ENCODE measurements around the gene ATP6V0D1.
"Not testable (repeated sequence)": the region's sequence is repeated elsewhere in the genome, so short reads cannot be mapped to it uniquely, and the experiment has no call there.

The ATP6V0D1 gene

DNA sequence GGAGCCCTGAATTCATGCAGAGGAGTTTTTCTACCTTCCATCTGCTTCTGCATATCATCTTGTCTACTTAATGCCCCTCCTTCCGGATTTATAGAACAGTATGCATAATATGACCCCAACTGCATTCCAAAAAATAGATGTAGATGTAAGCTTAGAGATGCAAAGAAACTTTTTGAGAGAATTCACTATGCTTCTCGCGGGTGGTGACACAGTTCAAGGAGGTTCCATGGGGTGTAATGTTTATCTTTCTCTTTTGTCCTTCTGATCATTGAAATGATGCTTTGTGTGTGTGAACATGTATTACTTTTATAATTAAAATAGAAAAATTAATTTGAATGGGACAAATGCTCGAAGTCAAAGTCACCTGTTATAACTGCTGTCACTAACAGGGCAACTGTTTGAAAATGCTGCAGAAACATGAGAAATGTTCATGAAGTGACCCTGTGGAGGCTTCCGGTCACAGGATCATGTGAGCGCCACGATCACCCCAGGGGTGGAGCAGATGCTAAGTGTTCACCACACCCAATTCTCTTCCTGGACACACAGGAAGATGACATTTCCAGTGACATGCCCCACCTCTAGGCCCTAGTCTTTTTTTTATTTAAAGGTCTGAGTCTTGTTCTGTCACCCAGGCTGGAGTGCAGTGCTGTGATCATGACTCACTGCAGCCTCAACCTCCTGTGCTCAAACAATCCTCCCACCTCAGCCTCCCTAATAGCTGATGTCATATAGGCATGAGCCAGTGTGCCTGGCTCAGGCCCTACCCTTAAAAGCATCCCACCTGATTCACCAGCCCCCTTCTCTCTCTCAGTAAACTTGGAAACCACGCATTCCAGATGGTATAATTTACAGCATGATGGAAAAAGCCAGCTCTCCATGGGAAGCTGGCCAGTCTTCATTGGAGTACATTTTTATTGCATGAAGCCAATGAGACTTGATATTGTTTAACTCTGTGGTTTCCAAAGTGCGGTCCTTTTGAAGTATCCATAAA, 23.4 kb upstream of the ATP6V0D1 start:
- no peak for DNase-seq (ENCODE audit: low read depth, low spot score)

DNA sequence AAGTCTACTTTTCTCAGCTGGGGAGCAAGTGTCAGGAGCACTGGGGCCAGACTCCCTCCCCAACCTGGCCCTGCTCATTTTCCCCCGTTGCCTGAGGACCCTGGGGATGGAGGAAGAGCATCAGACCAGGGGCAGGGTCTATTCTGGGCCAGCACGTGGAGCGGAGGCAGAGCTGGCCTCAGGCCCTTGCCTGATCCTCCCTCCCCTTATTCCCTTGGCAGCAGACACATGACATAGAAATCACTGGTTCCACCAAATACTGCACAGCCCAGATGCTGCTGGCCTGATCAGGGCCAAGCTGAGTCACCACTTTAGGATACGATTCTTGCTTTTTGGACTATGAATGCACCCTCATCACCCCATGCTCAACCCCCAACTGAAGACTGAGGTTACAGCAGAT, 18.1 kb upstream of the ATP6V0D1 start:
- DNase-seq (ENCODE audit: low read depth, low spot score) = no peak

DNA sequence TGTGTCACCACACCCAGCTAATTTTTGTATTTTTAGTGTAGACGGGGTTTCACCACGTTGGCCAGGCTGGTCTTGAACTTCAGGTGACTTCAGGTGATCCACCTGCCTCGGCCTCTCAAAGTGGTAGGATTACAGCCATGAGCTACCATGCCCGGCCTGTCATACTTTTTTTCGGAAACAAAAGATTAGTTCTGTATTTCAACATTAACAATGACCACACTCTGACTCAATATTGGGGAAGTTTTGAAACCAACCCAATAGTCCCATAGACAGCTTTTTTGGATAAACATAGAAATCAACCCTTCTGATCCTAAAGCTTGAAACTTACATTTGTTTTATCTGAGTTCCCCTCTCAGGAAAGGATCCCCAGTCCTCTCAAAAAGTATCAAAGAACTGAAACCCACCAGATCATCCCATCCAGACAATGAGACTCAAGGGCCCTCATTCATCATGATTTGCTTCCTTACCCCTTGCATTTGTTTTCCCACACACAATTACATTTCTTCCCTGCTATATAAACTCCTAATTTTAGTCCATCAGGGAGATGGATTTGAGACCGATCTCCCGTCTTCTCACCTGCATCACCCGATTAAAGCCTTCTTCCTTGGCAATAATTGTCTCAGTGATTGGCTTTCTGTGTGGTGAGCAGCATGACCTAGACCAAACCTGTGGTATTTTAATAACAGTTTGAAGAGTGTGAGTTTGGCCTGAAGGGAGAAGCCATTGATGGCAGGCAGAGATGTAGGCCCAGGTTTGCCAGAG, 9.6 kb upstream of the ATP6V0D1 start:
- no peak for DNase-seq (ENCODE audit: low read depth, low spot score)

DNA sequence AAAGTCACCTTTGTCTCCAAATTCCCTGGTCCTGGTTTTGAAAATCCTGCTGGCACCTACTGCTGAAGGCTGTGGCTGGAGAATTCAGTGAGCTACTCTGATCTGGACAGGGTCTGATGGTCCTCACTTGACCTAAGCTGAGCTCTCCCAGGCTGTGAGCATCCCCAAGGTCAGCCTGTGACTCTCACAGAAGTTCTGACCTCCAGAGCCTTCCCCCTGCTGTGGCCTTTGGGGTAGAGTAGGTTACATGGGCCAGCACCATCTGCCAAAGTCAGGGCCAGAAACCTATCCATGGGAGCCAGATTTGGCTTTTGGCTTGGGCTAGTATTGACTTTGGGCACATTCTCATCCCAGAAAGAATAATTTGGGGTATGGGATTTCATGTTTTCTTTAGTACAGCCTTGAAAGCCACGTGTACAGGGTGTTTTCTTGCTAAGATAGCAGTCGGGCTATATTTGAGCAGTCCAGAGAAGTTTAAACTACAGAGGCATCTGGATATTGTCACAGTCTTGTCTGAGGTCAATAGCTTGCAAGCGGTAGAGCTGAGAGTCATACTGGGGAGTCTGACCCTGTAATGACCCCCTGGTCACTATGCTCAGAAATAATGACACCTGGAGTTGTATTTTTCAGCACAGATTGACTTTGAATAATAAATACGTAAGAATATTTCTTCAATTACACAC, 8.6 kb upstream of the ATP6V0D1 start:
- DNase-seq (ENCODE audit: low read depth, low spot score) = no peak

DNA sequence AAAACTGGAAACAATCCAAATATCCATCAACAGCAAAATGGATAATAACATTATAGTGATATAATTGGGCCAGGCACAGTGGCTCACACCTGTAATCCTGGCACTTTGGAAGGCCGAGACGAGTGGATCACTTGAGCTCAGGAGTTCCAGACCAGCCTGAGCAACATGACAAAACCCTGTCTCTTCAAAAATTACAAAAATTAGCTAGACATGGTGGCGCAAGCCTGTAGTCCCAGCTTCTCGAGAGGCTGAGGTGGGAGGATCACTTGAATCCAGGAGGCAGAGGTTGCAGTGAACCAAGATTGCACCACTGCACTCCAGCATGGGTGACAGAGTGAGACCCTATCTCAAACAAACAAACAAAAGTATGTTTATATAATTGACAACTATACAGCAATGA, 6.6 kb upstream of the ATP6V0D1 start:
- DNase-seq (ENCODE audit: low read depth, low spot score) = not testable (repeated sequence)

DNA sequence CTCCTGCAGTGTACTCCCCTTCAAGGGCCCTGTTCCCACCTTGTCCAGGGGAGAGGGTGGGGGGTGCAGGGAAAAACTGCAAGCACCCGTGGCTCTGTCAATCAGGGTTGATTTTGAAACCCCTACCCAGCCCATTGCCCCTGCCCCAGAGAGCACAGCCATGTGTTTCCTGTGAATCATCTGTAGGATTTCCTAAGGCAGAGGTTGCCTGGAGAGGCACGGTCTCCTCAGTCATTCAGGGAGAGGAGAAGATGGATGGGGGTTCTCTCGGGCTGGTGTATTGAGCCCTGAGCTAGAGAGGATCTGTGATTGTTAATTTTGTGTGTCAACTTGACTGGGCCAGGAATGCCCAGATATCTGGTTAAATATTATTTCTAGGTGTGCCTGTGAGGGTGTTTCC, 5.8 kb upstream of the ATP6V0D1 start:
- no peak for DNase-seq (ENCODE audit: low read depth, low spot score)

DNA sequence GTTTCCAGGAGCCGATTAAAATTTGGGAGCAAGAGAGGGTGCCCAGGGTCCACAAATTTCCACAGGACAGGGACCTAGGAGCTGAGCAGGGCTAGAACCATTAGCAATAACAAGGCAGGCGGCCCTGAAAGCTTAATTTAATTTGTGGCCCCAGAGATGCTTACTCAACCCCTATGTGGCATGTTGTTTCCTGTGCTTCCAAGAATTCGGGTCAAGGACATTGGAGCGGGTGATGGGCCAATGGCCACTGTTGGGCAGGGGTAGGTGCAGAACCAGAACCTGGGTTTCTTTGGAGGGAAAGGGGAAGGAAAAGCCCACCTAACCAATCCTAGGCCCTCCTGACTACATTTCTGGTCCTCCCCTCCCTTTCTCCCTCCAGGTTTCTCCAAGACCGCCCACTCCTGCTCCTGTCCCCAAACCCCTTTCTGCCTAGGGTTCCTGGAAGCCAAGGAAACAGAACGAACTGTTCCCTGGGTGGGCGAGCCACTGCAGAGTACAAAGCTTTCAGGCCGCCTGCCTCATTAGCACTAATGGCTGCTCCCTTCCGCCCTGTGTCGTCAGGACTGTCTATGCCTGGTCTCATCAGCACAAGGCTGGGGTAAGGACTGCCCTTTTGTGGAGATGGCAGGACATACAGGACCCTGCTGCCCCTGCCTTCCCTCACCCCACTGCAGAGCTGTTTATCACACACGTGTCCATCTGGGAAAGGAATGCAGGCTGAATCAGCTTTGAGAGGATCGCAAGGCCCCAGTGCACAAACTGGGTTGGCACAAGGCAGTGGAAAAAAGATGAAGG, 3.0 kb upstream of the ATP6V0D1 start:
- DNase-seq (ENCODE audit: low read depth, low spot score) = no peak

DNA sequence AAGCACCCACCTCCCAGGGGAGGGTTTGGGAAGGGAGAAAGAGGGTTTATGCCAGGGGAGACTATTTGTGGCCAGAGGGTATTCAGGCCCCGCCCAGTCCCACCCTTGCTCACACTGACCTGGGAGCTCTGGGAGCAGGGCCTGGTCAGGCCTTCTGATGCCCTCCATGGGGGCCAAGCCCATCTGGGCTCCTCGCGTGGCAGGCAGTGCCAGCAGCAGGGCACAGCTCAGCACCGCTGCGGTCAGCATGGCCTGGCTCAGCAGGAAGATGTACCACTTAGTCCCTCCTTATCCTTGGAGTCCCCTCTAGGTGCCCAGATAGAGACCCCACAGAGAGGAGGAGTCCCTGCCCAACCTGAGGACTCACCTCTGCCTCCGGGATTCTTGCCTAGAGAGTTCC, 2.2 kb upstream of the ATP6V0D1 start, which contains the start of gene AGRP:
TSS of gene AGRP (minus strand) at position 398 of the 400 bp plus-strand sequence. CDS start at position 249, 149 bp downstream.
- no peak for DNase-seq (ENCODE audit: low read depth, low spot score)

DNA sequence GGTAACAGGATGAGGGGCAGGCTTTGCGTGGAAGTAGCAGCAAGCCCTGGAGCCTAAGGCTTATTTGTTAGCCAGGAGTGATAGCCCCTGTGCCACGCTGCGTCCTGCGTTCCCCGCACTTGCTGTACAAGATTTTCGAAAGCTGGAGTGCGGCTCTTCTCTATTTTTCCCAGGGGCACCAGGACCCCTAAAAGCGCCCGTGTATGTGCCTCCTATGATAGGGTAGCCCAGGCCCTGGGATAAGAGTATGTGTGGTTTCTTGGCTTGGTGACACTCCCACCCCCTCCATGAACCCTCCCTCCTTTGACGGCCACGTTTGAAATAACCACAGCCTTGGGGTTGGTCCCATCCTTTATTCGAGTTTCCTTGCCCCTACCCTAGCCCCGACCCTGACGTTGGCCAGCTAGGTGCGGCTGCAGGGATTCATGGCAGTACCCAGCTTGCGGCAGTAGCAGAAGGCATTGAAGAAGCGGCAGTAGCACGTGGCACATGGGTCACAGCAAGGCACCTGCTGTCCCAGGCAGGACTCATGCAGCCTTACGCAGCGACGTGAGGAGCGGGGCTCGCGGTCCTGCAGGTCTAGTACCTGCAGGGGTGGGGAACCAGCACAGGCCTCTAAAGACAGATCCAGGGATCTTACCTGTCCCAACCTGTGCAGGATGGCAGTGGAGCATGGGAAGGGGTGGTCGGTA, 1.4 kb upstream of the ATP6V0D1 start:
- no peak for DNase-seq (ENCODE audit: low read depth, low spot score)

DNA sequence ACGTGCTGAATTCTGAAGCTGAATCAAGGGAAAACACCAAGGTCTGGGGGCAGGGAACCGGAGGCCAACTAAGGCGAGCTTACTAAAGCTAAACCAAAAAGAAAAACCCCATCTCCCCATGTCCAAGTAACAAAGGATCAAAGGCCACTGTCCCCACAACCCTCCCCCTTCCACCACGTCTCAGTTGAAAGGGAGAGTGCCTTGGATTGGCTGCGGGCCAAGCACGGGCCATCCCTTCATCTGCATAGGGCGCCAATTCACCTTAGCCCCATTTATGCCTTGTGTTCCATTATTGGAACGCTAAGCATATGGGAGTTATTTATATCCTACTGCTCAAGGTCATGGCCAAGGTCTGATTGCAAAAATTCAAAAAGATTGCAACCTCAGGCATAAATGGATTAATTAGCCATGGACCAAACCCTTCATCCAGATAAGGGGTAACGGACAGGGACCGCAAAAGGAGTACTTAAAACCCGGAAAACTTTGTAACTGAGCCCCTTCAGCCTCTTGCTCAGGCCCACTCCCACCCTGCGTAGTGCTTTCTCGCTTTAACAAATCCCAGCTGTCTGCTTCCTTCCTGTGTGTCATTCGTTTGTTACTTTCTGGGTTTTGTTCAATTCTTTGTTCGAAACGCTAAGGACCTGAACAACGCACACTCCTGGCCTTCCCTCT, 740 bp upstream of the ATP6V0D1 start:
- no peak for DNase-seq (ENCODE audit: low read depth, low spot score)

DNA sequence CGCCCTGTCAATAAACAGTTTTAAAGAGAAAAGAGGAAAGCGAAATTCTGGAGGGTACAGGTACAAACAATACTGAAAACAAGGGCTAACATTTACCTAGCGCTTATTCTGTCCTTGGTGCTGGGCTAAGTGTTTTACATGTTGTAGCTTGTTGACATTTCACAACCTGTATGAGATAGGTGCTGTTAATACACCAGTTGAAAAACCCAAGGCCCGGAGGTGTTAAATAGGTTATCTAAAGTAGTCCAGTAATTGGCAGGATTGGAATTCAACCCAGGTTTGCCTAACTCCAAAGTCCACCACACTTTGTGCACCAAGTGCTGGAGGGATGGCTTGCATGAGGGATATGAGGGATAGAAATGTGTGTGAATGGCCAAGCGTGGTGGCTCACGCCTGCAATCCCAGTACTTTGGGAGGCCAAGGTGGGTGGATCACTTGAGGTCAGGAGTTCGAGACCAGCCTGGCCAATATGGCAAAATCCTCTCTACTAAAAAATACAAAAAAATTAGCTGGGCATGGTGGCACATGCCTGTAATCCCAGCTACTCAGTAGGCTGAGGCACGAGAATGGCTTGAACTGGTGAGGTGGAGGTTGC, 2.9 kb downstream of the ATP6V0D1 start:
- no peak for DNase-seq (ENCODE audit: low read depth, low spot score)

DNA sequence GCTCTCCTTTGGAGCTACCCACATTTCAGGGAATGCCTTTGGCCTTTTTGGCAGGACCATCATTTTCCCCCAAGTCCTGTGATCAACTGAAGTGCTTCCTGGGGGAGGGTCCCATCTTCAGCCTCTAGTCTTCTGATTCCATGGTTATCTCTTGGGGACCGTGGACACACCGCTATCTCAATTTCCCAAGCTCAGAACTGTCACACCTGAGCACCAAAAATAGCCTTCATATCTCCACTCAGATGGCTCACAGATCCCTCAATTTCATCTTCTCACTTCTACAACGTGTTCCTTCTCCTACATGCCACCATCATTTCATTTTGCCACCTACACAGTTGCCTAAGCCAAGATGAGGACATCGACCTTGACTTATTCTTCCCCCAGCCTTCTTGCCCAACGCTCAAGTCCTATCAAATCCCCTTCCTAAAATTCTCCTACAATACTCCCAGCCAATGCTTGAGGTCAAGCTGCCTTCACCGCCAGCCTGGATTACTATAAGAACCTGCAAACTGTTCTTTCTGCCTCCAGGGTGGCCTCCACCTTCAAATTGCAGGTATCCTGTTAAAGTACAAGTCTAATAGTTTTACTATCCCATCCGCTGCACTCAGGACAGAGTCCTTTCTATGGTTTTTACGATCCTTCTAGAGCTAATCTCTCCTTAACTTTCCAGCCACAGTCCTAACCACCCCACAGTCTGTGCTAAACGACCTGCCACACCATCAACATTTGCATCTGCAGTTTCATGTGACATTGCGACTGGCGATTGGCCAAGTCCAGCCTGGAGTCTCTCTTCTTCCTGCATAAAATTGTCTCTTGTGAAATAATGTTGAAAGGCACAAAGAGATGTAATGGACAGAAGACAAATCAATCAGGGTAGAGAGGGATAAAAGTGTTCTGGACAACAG, 6.2 kb downstream of the ATP6V0D1 start:
- no peak for DNase-seq (ENCODE audit: low read depth, low spot score)

DNA sequence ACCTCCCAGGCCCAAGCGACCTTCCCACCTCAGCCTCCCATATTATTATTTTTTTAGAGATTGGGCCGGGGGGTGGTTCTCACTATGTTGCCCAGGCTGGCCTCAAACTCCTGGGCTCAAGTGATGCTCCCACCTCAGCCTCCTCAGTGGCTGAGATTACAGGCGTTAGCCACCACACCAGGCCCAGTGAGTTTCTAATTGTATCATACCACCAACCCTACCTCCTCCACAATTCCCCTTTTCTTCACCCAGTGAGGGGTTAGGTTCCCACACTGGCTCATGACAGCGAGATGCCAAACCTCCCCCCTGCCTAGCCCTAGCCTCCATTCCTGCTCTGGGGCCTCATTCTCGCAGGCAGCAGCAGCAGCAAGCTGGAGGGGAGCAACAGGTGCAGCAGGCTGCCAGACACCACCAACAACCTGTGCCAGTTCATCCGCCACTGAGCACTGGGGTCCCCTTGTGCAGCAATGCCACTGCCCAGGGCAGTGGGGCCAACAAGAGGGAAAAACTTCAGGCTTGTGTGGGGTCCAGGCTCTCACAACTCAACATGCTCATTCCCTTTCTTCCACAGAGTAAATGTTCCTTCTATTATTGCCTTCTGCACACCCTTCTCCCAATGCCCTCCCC, 9.1 kb downstream of the ATP6V0D1 start:
- no peak for DNase-seq (ENCODE audit: low read depth, low spot score)

DNA sequence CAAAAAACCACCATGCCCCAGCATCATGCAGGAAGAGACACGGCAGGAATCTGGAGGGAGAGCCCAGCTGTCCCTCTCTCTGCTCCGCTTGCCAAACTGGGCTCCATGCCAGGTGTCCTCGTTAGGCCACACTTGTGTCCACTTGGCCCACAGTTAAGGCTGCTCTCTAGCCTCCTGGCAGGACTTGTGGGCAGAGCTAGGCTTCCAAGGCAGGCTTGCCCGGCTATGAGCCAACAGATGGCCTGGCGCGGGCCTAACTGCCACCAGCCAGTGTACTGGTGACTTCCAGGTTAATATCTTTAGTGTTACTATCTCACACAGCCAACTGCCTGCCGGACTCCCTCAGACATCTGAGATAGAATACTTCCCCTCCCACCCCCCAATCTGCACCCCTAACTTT, 10.6 kb downstream of the ATP6V0D1 start:
- no peak for DNase-seq (ENCODE audit: low read depth, low spot score)

DNA sequence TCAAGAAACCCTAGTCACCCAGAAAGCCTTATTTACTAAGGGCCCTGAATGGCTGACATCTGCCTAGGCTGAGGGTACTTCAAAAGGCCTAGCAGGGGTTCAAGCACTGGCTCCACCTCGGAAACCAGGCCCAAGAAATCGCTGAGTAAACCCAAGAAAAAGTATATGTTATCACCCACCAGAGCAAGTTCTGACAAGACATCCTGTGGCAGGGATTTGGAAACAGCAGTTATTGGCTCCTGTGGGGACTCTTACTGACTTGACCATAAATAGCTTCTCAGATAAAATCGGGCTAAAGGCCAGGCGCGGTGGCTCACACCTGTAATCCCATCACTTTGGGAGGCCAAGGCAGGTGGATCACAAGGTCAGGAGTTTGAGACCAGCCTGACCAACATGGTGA, 12.2 kb downstream of the ATP6V0D1 start:
- DNase-seq (ENCODE audit: low read depth, low spot score) = no peak

DNA sequence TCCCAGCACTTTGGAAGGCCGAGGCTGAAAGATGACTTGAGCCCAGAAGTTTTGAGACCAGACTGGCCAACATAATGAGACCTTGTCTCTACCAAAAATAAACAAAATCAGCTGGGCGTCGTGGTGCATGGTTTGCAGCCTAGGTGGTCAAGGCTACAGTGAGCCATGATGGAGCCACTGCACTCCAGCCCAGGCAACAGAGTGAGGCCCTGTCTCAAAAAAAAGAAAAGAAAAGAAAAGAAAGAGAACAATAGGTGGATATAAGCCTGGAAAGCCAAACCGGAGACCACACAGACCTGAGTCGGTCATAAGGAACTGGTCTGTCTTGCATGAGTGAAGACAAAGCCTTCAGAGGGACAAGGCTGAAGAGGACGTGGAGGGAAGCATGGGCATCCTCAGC, 14.4 kb downstream of the ATP6V0D1 start:
- no peak for DNase-seq (ENCODE audit: low read depth, low spot score)

DNA sequence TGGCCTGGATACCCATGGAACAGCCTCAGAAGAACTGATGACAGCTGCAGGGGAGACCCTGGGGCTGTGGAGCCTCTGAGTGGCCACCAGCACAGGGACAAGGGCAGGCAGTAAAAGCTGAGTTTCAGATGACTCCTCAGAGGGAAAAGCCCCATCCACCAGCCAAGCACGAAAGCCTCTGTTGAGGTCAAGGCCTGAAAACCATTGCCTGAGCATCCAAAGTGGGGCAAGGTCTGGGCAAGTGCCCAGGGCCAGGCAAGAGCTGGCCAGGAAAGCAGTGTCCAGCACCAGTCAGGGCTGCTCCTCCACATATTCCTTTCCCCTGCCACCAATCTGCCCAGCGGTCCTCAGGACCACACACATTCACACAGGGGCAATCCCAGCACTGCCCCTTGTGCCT, 16.4 kb downstream of the ATP6V0D1 start:
- DNase-seq (ENCODE audit: low read depth, low spot score) = no peak

DNA sequence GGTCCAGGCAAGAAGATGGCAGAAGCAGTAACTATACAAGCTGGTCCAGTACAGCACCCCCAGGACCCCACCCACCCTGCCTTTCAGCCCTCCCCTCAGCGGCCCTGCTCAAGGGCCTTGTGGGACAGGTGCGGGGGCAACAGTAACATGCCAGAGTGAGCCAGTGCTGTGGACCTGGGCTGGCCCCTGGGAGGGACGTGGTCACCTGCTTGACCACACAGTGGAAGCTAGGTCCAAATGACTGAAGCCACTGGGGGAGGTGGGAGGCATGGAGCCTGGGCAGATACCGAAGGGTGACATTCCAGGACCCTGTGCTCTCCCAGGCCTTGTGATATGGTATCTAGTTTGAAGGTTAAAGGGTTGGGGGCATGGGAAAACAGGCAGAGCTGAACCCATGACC, 17.3 kb downstream of the ATP6V0D1 start:
- no peak for DNase-seq (ENCODE audit: low read depth, low spot score)

All from smooth muscle cell of the brain vasculature (primary cell).